ENCODE results near the gene LGALS9B. TPM values are rescaled to one million over a fixed set of nuclear protein-coding genes. Genes with fewer than 3 reads are reported as not detected.
"Not testable (repeated sequence)": the region's sequence is repeated elsewhere in the genome, so short reads cannot be mapped to it uniquely, and the experiment has no call there.

LGALS9B gene
- total RNA-seq, 4 donors from 2014 or later = not detected

DNA sequence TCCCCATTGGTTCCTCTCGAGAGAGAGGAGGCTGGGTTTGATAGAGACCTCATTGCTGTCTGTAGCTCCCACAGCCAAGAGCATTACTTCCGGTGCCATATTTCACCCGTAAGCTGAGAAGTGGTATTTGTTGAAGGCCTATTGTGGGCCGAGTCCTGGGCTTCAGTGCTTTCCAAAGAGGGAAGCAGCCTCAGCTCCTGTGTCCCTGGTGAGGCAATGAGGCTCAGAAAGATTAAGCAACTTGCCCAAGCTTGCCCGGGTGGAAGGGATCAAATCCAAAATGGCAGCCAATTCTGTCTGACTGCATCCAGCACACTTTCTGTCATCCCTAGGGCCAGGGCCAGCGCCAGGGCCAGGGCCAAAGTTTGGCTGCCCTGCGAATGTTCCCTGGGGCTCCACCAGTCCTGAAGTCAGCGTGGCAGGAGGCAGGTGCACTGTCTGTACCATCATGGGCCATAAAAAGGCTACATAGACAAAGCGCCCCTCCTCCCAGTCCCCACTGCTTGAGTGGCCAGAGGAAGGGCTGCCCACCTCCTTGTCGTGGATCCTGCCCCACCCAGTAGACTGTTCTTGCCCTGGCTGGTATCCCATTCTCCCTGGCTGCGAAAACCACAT, 13.4 kb downstream of the LGALS9B start:
- not testable (repeated sequence) for H3K27ac ChIP-seq; H3K27me3 ChIP-seq; H3K36me3 ChIP-seq; H3K4me1 ChIP-seq; DNase-seq (ENCODE audit: low spot score in 2 of 2); H3K4me3 ChIP-seq; H3K9me3 ChIP-seq
- no CpG with 5 or more reads among the region's 11 CpGs for WGBS

DNA sequence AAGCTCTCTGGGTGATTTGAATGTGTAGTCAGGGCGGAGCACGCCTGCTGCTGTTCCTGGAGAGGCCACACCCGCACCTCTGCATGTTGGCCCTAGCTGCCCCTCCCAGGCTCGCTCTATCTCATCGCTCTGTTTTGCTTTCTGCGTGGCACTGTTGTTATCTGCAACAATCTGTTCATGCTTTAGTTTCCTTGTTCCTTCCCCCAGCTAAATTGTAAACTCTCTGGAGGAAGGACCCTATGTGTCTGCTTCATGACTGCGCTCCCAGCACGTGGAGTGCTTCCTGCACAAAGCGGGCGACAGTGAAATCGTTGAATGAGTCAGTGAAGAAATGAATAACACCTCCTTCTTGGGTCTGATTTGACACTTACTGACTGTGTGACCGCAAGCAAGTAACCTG, 16.5 kb downstream of the LGALS9B start:
- H3K27me3 ChIP-seq; H3K4me1 ChIP-seq; H3K4me3 ChIP-seq; DNase-seq (ENCODE audit: low spot score in 2 of 2); H3K36me3 ChIP-seq; H3K9me3 ChIP-seq; H3K27ac ChIP-seq: not testable (repeated sequence)
- WGBS = 39% methylated on average over 6 of the region's 12 CpGs

DNA sequence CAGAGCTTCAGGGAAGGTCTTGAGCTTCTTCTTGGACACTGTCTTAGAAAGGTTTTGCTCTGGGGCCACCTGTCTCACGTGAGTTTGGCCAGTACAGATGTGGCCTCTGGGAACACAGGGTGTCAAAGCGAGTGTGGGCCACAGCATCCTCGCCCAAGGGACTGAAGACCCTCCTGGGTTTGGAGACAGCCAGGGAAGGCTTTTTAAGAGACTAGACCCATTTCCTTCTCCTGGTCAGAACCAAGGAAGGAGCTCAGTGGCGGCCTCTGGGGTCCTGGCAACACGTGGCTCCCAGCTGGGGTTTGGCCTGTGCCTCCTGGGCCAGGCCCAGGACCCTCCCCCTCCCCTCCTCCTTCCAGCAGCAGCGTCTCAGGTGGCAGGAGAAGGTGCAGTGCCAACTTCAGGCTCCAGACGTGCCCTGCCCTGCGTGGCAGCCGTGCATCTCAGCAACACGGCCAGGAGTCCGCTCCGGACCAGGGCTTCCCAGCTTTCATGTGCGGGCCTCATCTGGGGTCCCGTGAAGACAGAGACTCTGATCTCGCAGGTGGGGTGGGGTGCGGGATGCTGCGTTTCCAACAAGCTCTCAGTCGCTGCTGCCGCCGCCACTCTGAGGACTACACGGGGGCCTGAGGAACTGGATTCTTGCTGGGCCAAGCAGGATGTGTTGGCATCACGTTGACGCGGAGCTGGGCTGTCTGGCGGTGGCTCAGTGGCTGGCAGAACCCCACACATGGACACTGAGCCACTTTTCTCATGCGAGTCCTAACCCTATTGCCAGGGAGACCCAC, 19.6 kb downstream of the LGALS9B start:
- H3K4me3 ChIP-seq; H3K4me1 ChIP-seq; H3K27ac ChIP-seq; H3K9me3 ChIP-seq; H3K27me3 ChIP-seq; H3K36me3 ChIP-seq; DNase-seq (ENCODE audit: low spot score in 2 of 2): not testable (repeated sequence)
- WGBS = 75% methylated on average over 4 of the region's 26 CpGs

DNA sequence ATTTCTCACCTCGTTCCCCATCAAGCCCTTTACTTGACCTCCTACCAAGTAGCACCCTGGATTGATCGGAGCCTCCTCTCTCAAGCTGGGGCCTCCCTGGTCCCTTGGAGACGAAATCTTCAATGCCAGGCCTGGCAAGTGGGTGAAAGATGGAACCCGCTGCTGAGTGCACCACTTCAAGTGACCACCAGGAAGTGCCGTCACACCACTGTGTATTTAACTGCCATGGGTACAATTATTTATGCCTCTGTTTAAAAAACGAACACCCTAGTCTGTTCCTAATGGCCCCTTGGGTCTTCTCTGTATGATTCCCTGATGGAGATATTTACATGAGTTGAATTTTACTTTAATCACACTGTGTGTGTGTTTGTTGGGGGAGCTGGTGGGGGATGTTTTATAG, 20.4 kb downstream of the LGALS9B start:
- H3K4me3 ChIP-seq; H3K36me3 ChIP-seq; H3K27me3 ChIP-seq; H3K9me3 ChIP-seq; H3K4me1 ChIP-seq; H3K27ac ChIP-seq; DNase-seq (ENCODE audit: low spot score in 2 of 2): not testable (repeated sequence)
- 81% methylated on average over 6 of the region's 6 CpGs for WGBS

DNA sequence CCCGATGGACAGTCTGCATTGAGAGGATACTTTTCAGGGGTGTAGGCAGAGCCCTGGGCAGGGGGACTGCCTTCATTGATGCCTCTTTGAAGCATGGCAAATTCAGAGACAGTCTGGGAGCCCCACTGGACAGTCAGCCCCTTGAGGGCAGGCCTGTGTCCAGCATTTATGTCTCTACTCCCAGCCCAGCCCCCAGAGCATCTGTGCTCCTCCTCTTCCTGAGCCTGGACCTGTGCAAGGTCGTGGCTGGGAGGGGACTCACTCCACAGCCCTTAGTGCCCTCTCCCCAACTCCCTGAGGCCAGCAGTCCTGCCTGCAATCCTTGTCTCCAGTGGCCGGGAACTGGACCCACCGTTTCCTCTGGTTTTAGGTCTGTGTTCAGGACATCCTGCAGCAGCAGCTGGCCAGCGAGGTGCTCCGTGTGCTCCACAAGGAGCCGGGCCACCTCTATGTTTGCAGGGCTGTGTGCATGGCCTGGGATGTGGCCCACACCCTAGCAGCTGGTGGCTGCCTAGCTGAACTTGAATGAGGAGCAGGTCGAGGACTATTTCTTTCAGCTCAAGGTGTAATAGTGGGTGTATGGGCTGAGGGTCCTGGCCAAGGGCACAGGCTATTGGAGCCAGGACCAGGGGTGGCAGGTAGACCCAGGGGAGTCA, 22.6 kb downstream of the LGALS9B start:
- WGBS = 85% methylated on average over 2 of the region's 8 CpGs
- not testable (repeated sequence) for H3K27ac ChIP-seq; H3K27me3 ChIP-seq; H3K9me3 ChIP-seq; H3K4me1 ChIP-seq; DNase-seq (ENCODE audit: low spot score in 2 of 2); H3K4me3 ChIP-seq; H3K36me3 ChIP-seq

GRCh38 chr17:20444173-20444572, 23.2 kb downstream of the LGALS9B start:
- not testable (repeated sequence) for H3K36me3 ChIP-seq; H3K4me3 ChIP-seq; H3K27me3 ChIP-seq; H3K4me1 ChIP-seq; H3K9me3 ChIP-seq; DNase-seq (ENCODE audit: low spot score in 2 of 2); H3K27ac ChIP-seq
- WGBS = no CpG with 5 or more reads among the region's 16 CpGs

DNA sequence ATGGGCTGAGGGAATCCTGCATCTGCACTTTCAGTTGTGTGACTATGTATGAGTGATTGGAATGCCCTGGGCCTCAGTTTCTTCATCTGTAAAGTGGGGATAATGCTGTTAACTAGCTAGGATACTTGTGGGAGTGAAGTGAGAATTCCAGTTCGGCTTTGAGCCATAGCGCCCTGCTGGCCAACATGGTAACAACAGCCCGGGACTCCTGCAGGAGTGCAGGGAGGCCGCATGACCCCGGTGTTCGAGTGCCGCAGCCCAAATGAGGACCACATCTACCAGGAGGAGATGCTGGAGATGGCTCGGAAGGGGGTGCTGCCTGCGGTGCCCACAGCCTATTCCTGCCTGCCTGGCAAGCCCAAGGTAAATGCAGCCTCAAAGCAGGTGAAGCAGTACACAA, 23.7 kb downstream of the LGALS9B start:
- not testable (repeated sequence) for H3K36me3 ChIP-seq; H3K27ac ChIP-seq; H3K4me1 ChIP-seq; H3K4me3 ChIP-seq; H3K9me3 ChIP-seq; H3K27me3 ChIP-seq; DNase-seq (ENCODE audit: low spot score in 2 of 2)
- WGBS = no CpG with 5 or more reads among the region's 9 CpGs

DNA sequence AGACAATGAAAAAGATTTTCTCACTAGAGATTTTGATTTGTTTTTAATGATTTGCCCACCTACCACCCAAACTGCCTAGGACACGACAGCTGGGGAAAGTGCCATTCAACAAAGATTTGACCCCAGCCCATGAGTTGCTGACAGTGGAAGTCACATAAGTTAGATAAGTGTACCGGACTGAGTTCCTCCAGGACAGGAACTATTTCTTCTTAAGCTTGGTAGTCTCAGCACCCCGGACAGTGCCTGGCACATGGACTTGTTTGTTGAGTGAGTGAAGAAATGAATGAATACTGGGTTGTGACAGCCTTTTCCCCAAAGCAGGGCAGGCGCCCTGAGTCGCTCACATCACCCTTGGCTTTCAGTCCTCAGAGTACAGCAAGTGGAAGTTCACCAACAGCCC, 26.7 kb downstream of the LGALS9B start:
- 20% methylated on average over 1 of the region's 5 CpGs for WGBS
- not testable (repeated sequence) for H3K9me3 ChIP-seq; DNase-seq (ENCODE audit: low spot score in 2 of 2); H3K4me3 ChIP-seq; H3K36me3 ChIP-seq; H3K4me1 ChIP-seq; H3K27ac ChIP-seq; H3K27me3 ChIP-seq

DNA sequence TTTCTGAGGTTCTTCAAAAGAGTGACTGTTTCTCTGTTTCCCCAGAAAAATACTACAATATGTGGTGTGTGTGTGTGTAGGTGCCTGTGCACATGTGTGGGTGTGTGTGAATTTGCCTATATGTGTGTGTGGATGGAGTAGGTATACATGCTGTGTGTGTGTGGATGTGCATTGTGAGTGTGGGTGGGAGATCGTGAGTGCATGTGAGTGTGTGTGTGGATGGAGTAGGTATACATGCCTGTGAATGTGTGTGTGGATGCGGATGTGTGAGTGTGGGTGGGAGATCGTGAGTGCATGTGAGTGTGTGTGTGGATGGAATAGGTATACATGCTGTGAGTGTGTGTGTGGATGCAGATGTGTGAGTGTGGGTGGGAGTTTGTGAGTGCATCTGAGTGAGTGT, 32.2 kb downstream of the LGALS9B start:
- H3K27ac ChIP-seq; H3K4me3 ChIP-seq; H3K36me3 ChIP-seq; H3K4me1 ChIP-seq; H3K27me3 ChIP-seq; DNase-seq (ENCODE audit: low spot score in 2 of 2); H3K9me3 ChIP-seq: not testable (repeated sequence)
- 87% methylated on average over 3 of the region's 3 CpGs for WGBS

GRCh38 chr17:20433382-20433781, 34.0 kb downstream of the LGALS9B start:
- not testable (repeated sequence) for H3K4me1 ChIP-seq; H3K9me3 ChIP-seq; H3K27ac ChIP-seq; H3K36me3 ChIP-seq; H3K27me3 ChIP-seq; H3K4me3 ChIP-seq; DNase-seq (ENCODE audit: low spot score in 2 of 2)
- WGBS = no CpG with 5 or more reads among the region's 8 CpGs

DNA sequence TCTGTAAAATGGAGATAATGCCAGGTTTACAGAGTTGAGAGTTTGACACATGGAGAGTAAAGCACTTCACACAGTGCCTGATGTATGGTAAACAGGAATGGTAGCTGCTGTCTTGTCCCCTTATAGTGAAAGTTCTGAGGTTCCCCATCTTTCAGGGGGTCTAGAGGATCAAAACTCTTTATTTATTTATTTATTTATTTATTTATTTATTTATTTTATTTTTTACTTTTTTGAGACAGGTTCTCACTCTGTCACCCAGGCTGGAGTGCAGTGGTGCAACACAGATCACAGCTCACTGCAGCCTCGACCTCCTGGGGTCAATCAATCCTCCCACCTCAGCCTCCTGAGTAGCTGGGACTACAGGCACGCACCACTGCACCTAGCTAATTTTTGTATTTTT, 40.1 kb downstream of the LGALS9B start:
- WGBS = 94% methylated on average over 2 of the region's 2 CpGs
- H3K27ac ChIP-seq; H3K4me1 ChIP-seq; H3K36me3 ChIP-seq; H3K4me3 ChIP-seq; DNase-seq (ENCODE audit: low spot score in 2 of 2); H3K27me3 ChIP-seq; H3K9me3 ChIP-seq: not testable (repeated sequence)

GRCh38 chr17:20422826-20423225, 44.5 kb downstream of the LGALS9B start:
- H3K27ac ChIP-seq; H3K27me3 ChIP-seq; H3K36me3 ChIP-seq; H3K4me3 ChIP-seq; H3K9me3 ChIP-seq; H3K4me1 ChIP-seq; DNase-seq (ENCODE audit: low spot score in 2 of 2): not testable (repeated sequence)
- WGBS = no CpG with 5 or more reads among the region's 5 CpGs

- H3K9me3 ChIP-seq; H3K27me3 ChIP-seq; H3K4me1 ChIP-seq; H3K4me3 ChIP-seq; DNase-seq (ENCODE audit: low spot score in 2 of 2); H3K27ac ChIP-seq; H3K36me3 ChIP-seq: not testable (repeated sequence)
- WGBS = no CpG with 5 or more reads among the region's 8 CpGs
These were observed 48.5 kb downstream of the LGALS9B start for GRCh38 chr17:20418838-20419237.

DNA sequence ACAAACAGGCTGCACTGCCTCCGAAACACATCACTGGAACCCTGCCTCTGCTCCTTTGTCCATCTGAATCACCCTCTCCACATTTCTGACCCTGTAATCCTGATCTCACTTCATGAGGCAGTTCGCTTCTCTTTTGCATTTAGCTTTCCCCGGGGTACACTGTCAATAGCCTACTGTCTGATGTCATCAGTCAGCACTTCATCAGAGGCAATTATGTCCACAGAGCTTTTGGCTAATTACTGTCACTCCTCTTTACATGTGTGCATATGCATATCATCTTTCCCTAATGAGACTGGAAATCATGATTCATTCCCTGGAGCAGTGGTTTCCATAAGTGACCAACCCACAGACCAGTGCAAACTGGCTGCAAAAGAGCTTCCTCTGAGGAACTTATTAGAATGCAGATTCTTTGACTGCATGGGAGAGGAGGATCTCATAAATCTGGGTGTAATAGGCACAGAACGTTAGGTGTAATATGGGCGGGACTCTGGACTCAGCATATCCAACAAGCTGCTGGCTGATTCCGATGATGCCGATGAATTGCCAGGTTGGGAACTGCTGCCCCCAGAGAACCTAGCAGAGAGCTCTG, 49.8 kb downstream of the LGALS9B start:
- DNase-seq (ENCODE audit: low spot score in 2 of 2); H3K9me3 ChIP-seq; H3K27me3 ChIP-seq; H3K4me1 ChIP-seq; H3K36me3 ChIP-seq; H3K27ac ChIP-seq; H3K4me3 ChIP-seq: not testable (repeated sequence)
- 73% methylated on average over 2 of the region's 7 CpGs for WGBS
